BE2C (cell line): ENCODE measurements around the gene LMO7.

Source experiments
- DNase-seq: peaks from one replicate; pipeline ENCODE4 v3.0.0-alpha.2; 2020
- H3K27me3 ChIP-seq: fragments of 250-450 bp; sonication (Bioruptor Pico); 2 replicates; pipeline ENCODE4 v1.5.1; 2020; ENCODE audit warnings: mild to moderate bottlenecking
- H3K36me3 ChIP-seq: fragments of 250-450 bp; sonication (Bioruptor Pico); 2 replicates; pipeline ENCODE4 v1.5.1; 2020; ENCODE audit warnings: mild to moderate bottlenecking
- H3K4me1 ChIP-seq: fragments of 250-450 bp; sonication (Bioruptor Pico); 2 replicates; pipeline ENCODE4 v1.5.1; 2020
- H3K4me3 ChIP-seq: 2 replicates; pipeline ENCODE4 v1.5.1; 2011; ENCODE audit warnings: low read depth, low read length
- H3K9me3 ChIP-seq: fragments of 250-450 bp; sonication (Bioruptor Pico); 2 replicates; pipeline ENCODE4 v1.5.1; 2020
- TF ChIP-seq, protein P1 (sequence below): IDR thresholded peaks from 2 replicates; pipeline ENCODE4 v1.5.1; 2012; ENCODE audit warnings: mild to moderate bottlenecking, low read depth, low read length

LMO7 gene

DNA sequence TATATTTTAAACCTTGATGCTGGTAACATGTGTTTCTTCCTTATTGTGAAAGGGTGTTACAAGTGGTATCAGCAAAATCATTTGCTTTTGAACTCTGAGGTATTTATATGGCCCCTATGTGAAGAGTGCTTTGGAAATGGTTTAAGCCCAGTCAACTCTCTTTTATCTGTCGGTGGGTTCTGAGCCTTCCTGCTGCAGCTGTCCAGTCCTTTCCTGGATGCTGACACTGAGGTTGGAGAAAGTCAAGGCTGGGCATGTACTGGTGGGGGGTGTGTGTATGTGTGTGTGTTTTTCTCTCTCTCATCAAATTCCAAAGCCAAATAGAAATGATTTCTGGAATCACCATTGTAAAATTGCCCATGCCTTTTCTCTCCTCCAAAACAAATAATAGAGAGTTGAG is 221.2 kb downstream of the LMO7 start:
- no peaks in the 10 kb centered on the region for H3K27me3 ChIP-seq
- no peaks in the 10 kb centered on the region for H3K36me3 ChIP-seq
- no peak overlapping the region for H3K4me3 ChIP-seq
- no peaks in the 10 kb centered on the region for H3K4me1 ChIP-seq
- H3K9me3 ChIP-seq, result no peaks in the 10 kb centered on the region
- TF ChIP-seq, protein P1, sequence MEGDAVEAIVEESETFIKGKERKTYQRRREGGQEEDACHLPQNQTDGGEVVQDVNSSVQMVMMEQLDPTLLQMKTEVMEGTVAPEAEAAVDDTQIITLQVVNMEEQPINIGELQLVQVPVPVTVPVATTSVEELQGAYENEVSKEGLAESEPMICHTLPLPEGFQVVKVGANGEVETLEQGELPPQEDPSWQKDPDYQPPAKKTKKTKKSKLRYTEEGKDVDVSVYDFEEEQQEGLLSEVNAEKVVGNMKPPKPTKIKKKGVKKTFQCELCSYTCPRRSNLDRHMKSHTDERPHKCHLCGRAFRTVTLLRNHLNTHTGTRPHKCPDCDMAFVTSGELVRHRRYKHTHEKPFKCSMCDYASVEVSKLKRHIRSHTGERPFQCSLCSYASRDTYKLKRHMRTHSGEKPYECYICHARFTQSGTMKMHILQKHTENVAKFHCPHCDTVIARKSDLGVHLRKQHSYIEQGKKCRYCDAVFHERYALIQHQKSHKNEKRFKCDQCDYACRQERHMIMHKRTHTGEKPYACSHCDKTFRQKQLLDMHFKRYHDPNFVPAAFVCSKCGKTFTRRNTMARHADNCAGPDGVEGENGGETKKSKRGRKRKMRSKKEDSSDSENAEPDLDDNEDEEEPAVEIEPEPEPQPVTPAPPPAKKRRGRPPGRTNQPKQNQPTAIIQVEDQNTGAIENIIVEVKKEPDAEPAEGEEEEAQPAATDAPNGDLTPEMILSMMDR, result no peak
- DNase-seq, result no peak

DNA sequence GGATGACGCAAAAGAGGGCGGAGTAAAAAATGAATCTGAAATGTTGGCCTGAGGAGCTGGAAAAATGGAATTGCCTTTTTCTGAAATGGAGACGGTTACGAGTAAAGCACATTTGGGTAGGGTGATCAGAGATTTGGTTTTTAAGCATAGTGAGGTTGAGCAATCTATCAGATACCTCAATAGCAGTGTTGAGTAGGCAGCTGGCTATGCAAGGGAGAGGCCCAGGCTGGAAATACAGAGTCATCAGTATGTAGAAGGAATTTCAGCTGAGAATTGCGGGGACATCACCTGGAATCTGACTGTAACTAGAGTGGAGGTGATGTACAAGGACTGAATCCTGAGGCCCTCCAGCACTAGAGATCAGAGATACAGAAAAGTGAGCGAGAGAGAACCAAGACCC is 224.8 kb downstream of the LMO7 start:
- Histone ChIP-seq H3K27me3 (no peaks in the 10 kb centered on the region), H3K4me3 (no peak overlapping the region), H3K9me3 (no peaks in the 10 kb centered on the region), H3K4me1 (no peaks in the 10 kb centered on the region), H3K36me3 (no peaks in the 10 kb centered on the region)
- DNase-seq, result no peak
- TF ChIP-seq, protein P1, result no peak

DNA sequence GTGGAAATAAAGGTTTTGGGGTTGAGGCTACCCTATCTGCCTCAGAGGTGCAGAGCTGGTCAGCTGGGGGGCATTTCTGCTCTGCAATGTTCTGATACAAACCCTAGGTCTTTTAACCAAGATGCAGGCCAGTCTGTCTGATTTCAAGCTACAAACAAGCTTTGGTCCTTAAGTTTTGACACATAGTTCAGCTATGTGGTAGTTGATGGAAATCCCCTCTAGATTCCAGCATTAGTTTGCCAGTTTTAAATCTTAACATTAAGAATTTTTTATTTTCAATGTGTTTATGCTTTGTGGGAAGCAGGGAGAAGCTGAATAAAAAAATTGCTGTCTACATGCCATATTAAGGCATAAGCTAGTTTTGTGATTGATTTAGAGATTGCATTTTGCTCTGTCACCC is 225.7 kb downstream of the LMO7 start:
- Histone ChIP-seq H3K9me3 (no peaks in the 10 kb centered on the region), H3K4me3 (no peak overlapping the region), H3K27me3 (no peaks in the 10 kb centered on the region), H3K36me3 (no peaks in the 10 kb centered on the region), H3K4me1 (no peaks in the 10 kb centered on the region)
- TF ChIP-seq, protein P1, result no peak
- no peak for DNase-seq

DNA sequence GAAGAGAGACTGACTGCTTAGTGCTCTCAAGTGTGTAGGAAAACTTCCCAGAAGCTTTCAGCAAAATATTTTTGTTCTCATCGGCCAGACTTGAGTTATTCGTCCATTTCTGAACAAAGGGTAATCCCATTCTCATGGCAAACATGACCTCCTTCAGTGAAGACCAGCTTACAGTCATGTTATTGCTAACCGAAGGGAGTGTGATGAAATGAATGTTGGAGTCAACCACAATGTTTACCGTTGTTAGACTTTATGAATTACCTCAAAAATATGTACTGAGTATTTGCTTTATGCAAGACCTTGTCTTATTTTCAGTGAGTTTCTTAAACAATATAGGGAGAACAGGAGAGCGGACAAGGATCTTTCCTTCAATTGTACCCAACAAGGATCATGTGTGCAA is 228.6 kb downstream of the LMO7 start:
- no peak for DNase-seq
- TF ChIP-seq, protein P1, result no peak

DNA sequence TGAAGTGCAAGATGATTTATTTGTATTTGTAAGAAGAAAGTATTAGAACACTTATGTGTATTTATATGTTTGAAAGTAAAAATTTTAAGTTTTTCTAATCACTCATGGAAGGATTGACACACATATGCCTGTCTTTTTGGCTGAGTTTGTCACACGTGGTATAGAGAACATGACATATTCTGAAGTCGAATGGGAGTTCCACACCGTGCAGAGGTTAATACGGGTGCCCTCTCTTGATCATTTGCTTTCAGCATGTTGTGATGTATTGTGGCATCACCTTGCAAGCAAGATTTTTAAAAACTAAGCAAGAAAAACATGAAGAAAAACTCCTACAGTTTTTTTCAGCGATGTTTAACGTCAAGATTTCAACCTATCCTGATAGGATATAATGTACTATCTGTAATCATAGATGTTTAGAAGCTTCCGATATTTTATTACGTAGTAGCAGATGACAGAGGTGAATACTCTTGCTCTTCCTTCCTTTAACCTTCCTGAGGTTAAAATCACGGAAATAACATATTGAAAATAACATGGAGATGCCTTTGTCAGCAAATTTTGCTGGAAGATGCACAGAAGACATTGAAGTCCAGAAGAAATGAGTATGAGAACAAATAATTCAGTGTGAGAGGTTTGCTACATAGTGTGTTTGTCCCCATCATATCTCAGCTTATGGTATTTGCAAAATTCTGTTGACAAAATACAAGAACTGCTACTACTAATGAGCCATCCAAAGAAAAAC is 231.4 kb downstream of the LMO7 start:
- H3K9me3 ChIP-seq, result no peaks in the 10 kb centered on the region
- H3K4me1 ChIP-seq, result no peaks in the 10 kb centered on the region
- no peaks in the 10 kb centered on the region for H3K36me3 ChIP-seq
- H3K27me3 ChIP-seq, result peaks cover 7% of the 10 kb centered on the region; the same call in 1 of the 2 replicates
- DNase-seq, result no peak
- no peak overlapping the region for H3K4me3 ChIP-seq
- TF ChIP-seq, protein P1, result no peak

More for the DNA sequence above, 228.6 kb downstream of the LMO7 start:
- Histone ChIP-seq H3K9me3 (no peaks in the 10 kb centered on the region), H3K4me3 (no peak overlapping the region), H3K4me1 (no peaks in the 10 kb centered on the region), H3K27me3 (no peaks in the 10 kb centered on the region; the same call in 1 of the 2 replicates), H3K36me3 (no peaks in the 10 kb centered on the region)

DNA sequence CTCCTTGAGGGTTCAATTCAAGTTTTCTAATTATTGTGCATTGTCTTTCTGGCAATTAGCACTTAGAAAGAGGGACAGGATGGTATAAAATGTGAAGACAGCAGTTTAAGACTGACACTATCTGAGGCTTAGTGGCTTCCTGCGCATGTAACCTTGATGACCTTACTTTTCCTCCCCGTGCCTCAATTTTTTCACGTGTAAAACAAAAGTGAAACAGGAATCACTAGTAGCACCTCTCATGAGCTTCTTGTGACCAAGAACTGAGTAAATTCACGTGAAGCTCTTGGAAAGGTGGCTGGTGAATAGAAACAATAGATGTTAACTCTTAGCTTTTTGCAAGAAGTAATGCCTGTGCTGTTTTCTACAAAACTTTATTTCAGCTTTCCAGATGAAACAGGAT is 233.9 kb downstream of the LMO7 start:
- Histone ChIP-seq H3K36me3 (no peaks in the 10 kb centered on the region), H3K4me3 (no peak overlapping the region), H3K27me3 (peaks cover 9% of the 10 kb centered on the region; the same call in 1 of the 2 replicates), H3K4me1 (no peaks in the 10 kb centered on the region), H3K9me3 (no peaks in the 10 kb centered on the region)
- no peak for DNase-seq
- TF ChIP-seq, protein P1, result no peak
